Neural cell (in vitro differentiated cells): ENCODE data around the gene STX18. TPM values are rescaled to one million over a fixed set of nuclear protein-coding genes. Genes with fewer than 3 reads are reported as not detected.

Experiments
- H2AFZ ChIP-seq: fragments of 200-600, 300-800 bp; sonication (generic), shearing (Covaris generic); 2 replicates; pipeline ENCODE4 v1.6.0; 2014; ENCODE audit warnings: low read depth, mild to moderate bottlenecking, antibody characterized with exemption, low read length, moderate library complexity
- H3F3A ChIP-seq: fragments of 200-600 bp; shearing (Covaris generic); 2 replicates; pipeline ENCODE4 v1.6.1; 2016; ENCODE audit warnings: mild to moderate bottlenecking, moderate library complexity, mixed read lengths, antibody characterized with exemption, low read length; ENCODE audit not compliant: insufficient read depth, poor library complexity, severe bottlenecking
- H3K27ac ChIP-seq: fragments of 200-600, 300-800 bp; sonication (generic), shearing (Covaris generic); 2 replicates; pipeline ENCODE4 v1.5.1; 2014; ENCODE audit warnings: mild to moderate bottlenecking, low read length, moderate library complexity
- H3K27me3 ChIP-seq: fragments of 300-800, 200-600 bp; sonication (generic), shearing (Covaris generic); 2 replicates; pipeline ENCODE4 v1.6.0; 2014; ENCODE audit warnings: mild to moderate bottlenecking, low read depth, low read length, moderate library complexity; ENCODE audit not compliant: insufficient read depth
- H3K36me3 ChIP-seq: fragments of 300-800, 200-600 bp; sonication (generic), shearing (Covaris generic); 2 replicates; pipeline ENCODE4 v1.5.1; 2014; ENCODE audit warnings: mild to moderate bottlenecking, antibody characterized with exemption, low read length, moderate library complexity; ENCODE audit not compliant: insufficient read depth
- H3K4me2 ChIP-seq: fragments of 300-800, 200-600 bp; sonication (generic), shearing (Covaris generic); 2 replicates; pipeline ENCODE4 v1.6.0; 2014; ENCODE audit warnings: mild to moderate bottlenecking, low read length
- H3K4me3 ChIP-seq: fragments of 300-800, 200-600 bp; sonication (generic), shearing (Covaris generic); 2 replicates; pipeline ENCODE4 v1.5.1; 2014; ENCODE audit warnings: mild to moderate bottlenecking, low read length, moderate library complexity
- H3K79me2 ChIP-seq: fragments of 200-600 bp; shearing (Covaris generic); replicated peaks from 2 replicates; pipeline ENCODE4 v1.6.0; 2014; ENCODE audit warnings: mild to moderate bottlenecking, low read length, moderate library complexity; ENCODE audit not compliant: insufficient read depth
- H3K9ac ChIP-seq: fragments of 300-800, 200-600 bp; sonication (generic), shearing (Covaris generic); 2 replicates; pipeline ENCODE4 v1.6.1; 2016; ENCODE audit warnings: mild to moderate bottlenecking, low read length, mixed read lengths
- H3K9me2 ChIP-seq: fragments of 200-600 bp; shearing (Covaris generic); 2 replicates; pipeline ENCODE4 v1.6.1; 2016; ENCODE audit warnings: mild to moderate bottlenecking, low read length, mixed read lengths; ENCODE audit not compliant: insufficient read depth
- H3K9me3 ChIP-seq: fragments of 200-600, 300-800 bp; sonication (generic), shearing (Covaris generic); 2 replicates; pipeline ENCODE4 v1.6.1; 2016; ENCODE audit warnings: mild to moderate bottlenecking, mixed run types, low read length, moderate library complexity, mixed read lengths
- H4K20me1 ChIP-seq: fragments of 200-600 bp; shearing (Covaris generic); 2 replicates; pipeline ENCODE4 v1.6.1; 2016; ENCODE audit warnings: mild to moderate bottlenecking, mixed run types; ENCODE audit not compliant: insufficient read depth
- CTCF ChIP-seq: fragments of 450-650 bp; IDR thresholded peaks from 2 replicates; pipeline ENCODE4 v1.5.1; 2014; ENCODE audit warnings: antibody characterized with exemption, mild to moderate bottlenecking, moderate library complexity; ENCODE audit not compliant: poor library complexity, severe bottlenecking
- EP300 ChIP-seq: fragments of 450-650 bp; conservative IDR thresholded peaks from 2 replicates; pipeline ENCODE4 v1.6.1; 2014; ENCODE audit warnings: antibody characterized with exemption, mild to moderate bottlenecking, moderate library complexity; ENCODE audit not compliant: poor library complexity, severe bottlenecking
- EZH2 ChIP-seq: fragments of 200-600, 300-800 bp; shearing (Covaris generic), sonication (generic); IDR thresholded peaks from 2 replicates; pipeline ENCODE4 v1.6.1; 2014; ENCODE audit warnings: antibody characterized with exemption, low read length, borderline replicate concordance, mild to moderate bottlenecking; ENCODE audit not compliant: insufficient read depth, poor library complexity, severe bottlenecking
- MXI1 ChIP-seq: fragments of 450-650 bp; conservative IDR thresholded peaks from 2 replicates; pipeline ENCODE4 v1.6.1; 2014; ENCODE audit warnings: antibody characterized with exemption, mild to moderate bottlenecking; ENCODE audit not compliant: poor library complexity, severe bottlenecking
- POLR2AphosphoS5 ChIP-seq: IDR thresholded peaks from 2 replicates; pipeline ENCODE4 v1.6.1; 2012
- RAD21 ChIP-seq: fragments of 450-650 bp; conservative IDR thresholded peaks from 2 replicates; pipeline ENCODE4 v1.6.1; 2014; ENCODE audit warnings: antibody characterized with exemption, mild to moderate bottlenecking, moderate library complexity
- SMC3 ChIP-seq: fragments of 450-650 bp; conservative IDR thresholded peaks from 2 replicates; pipeline ENCODE4 v1.6.1; 2014; ENCODE audit warnings: antibody characterized with exemption, mild to moderate bottlenecking, moderate library complexity; ENCODE audit not compliant: poor library complexity
- TAF1 ChIP-seq: IDR thresholded peaks from 2 replicates; pipeline ENCODE4 v1.6.1; 2012; ENCODE audit warnings: low read depth
- polyA plus RNA-seq: library from polyadenylated mRNA; depleted of rRNA; stranded (reverse); fragments of >200 nt; gene quantifications from 2 replicates; pipeline ENCODE4 v1.2.3, GENCODE V29; 2014
- TF ChIP-seq, protein P1 (sequence below): IDR thresholded peaks from 2 replicates; pipeline ENCODE4 v1.6.1; 2012; ENCODE audit warnings: borderline replicate concordance

The STX18 gene
- polyA plus RNA-seq, 1 donor from 2014 or later = 64.5 TPM

GRCh38 chr4:4549534-4549933, 7.7 kb upstream of the STX18 start:
- no peaks in the 10 kb centered on the region for H3K79me2 ChIP-seq
- no peaks in the 10 kb centered on the region for H3K9me2 ChIP-seq
- H3K4me3 ChIP-seq = no peak overlapping the region
- H2AFZ ChIP-seq = no peak overlapping the region
- no peaks in the 10 kb centered on the region for H3K9me3 ChIP-seq
- TF ChIP-seq EZH2 = no peak
- no peak for TF ChIP-seq POLR2AphosphoS5
- TF ChIP-seq EP300 = no peak
- no peak for TF ChIP-seq TAF1
- no peak for TF ChIP-seq CTCF
- no peak for TF ChIP-seq RAD21
- TF ChIP-seq, protein P1, sequence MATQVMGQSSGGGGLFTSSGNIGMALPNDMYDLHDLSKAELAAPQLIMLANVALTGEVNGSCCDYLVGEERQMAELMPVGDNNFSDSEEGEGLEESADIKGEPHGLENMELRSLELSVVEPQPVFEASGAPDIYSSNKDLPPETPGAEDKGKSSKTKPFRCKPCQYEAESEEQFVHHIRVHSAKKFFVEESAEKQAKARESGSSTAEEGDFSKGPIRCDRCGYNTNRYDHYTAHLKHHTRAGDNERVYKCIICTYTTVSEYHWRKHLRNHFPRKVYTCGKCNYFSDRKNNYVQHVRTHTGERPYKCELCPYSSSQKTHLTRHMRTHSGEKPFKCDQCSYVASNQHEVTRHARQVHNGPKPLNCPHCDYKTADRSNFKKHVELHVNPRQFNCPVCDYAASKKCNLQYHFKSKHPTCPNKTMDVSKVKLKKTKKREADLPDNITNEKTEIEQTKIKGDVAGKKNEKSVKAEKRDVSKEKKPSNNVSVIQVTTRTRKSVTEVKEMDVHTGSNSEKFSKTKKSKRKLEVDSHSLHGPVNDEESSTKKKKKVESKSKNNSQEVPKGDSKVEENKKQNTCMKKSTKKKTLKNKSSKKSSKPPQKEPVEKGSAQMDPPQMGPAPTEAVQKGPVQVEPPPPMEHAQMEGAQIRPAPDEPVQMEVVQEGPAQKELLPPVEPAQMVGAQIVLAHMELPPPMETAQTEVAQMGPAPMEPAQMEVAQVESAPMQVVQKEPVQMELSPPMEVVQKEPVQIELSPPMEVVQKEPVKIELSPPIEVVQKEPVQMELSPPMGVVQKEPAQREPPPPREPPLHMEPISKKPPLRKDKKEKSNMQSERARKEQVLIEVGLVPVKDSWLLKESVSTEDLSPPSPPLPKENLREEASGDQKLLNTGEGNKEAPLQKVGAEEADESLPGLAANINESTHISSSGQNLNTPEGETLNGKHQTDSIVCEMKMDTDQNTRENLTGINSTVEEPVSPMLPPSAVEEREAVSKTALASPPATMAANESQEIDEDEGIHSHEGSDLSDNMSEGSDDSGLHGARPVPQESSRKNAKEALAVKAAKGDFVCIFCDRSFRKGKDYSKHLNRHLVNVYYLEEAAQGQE = no peak
- no peak for TF ChIP-seq SMC3
- TF ChIP-seq MXI1 = no peak
- no peaks in the 10 kb centered on the region for H4K20me1 ChIP-seq
- H3K27ac ChIP-seq = no peak overlapping the region
- H3F3A ChIP-seq = no peaks in the 10 kb centered on the region
- no peak overlapping the region for H3K9ac ChIP-seq
- H3K36me3 ChIP-seq = no peaks in the 10 kb centered on the region
- H3K4me2 ChIP-seq = no peak overlapping the region
- no peaks in the 10 kb centered on the region for H3K27me3 ChIP-seq

DNA sequence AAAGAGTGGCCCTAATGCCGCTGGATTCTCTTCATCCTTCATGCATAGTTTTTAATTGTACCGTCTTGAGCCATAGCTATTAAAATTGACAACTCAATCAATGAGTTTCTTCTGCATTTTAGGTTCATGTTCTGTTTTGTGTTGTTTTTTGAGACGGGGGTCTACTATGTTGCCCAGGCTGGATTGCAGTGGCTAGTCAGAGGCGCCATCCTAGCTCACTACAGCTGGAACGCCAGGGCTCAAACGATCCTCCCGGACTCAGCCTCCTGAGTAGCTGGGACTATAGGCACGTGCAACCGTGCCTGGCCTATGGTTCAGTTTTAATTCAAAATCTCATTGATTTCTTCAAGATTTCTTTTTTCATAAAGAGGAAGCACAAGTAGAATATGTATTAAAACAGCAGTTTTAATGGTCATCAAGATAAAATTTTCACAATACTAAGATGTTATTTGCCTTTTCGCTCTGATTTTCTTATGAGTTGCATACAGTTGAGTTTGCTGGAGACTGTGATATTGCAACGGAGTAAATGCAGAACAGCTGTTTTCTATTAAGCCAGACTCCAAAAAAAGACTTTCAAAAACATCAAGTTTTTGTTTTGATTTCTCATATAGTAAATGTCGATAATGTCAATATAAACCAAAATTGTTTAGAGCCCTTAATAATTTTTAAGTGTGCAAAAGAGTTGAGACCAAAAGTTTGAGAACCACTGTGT, 1.1 kb upstream of the STX18 start:
- peak overlapping the region; percentile 75 for H3K4me2 ChIP-seq

More for the DNA sequence above, 1.1 kb upstream of the STX18 start:
- Histone ChIP-seq H3K4me3 (peak overlapping the region; percentile 93), H2AFZ (no peak overlapping the region), H3F3A (no peaks in the 10 kb centered on the region), H3K9ac (peak overlapping the region; percentile 89), H3K27me3 (no peaks in the 10 kb centered on the region), H3K9me3 (no peaks in the 10 kb centered on the region), H3K9me2 (no peaks in the 10 kb centered on the region), H4K20me1 (no peaks in the 10 kb centered on the region), H3K27ac (peak overlapping the region; percentile 79), H3K79me2 (peaks cover 34% of the 10 kb centered on the region), H3K36me3 (no peaks in the 10 kb centered on the region)
- no peak for TF ChIP-seq SMC3
- peak; percentile 11 for TF ChIP-seq TAF1
